ENCODE data around the gene ACCS. TPM values are rescaled to one million over a fixed set of nuclear protein-coding genes. Genes with fewer than 3 reads are reported as not detected.

The ACCS gene
- total and polyA plus RNA-seq, 9 of the 15 experiments (the other 6 are each of a cell fraction or from before 2014, with no cell fraction given) = 4.2 to 25.9 (median 16.3) TPM

DNA sequence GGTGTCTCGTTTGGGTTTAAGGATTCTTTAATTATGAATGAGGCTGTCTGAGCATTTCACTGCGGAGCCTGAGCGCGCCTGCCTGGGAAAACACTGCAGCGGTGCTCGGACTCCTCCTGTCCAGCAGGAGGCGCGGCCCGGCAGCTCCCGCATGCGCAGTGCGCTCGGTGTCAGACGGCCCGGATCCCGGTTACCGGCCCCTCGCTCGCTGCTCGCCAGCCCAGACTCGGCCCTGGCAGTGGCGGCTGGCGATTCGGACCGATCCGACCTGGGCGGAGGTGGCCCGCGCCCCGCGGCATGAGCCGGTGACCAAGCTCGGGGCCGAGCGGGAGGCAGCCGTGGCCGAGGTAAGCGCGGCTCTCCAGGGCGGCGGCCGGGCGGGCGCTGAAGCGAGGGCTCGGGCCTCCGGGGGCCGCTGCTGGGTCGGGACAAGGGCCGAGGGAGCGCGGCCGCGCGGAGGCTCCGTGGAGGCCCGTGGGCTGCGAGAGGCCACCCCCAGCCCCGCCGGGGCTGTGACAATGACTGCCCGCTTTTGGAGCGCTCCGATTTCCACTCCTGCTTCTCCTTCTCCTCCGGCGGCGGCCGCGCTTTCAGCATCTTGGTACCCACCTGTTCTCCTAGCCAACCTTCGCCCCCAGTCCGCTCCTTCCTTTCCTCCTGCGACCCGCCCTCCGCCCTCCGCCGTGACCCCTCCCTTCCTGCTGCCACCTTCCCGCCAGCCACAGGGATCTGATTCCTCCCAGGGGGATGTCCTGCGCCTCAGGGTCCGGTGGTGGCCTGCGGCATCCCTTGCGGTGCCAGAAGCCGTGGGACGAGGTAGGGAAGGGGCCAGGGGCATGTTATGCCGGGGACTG, 29.7 kb downstream of the ACCS start, which contains the start of gene EXT2 (continued):
- TF ChIP-seq ZNF512 (tag; IDR thresholded peaks at IDR 0.05) = no peak
- no peak for TF ChIP-seq NR2C2 (CRISPR knock-in tag; IDR thresholded peaks at IDR 0.05)
- TF ChIP-seq NR2C2 (tag; IDR thresholded peaks at IDR 0.05) = peak; percentile 44
- no peak for TF ChIP-seq CSDE1 (IDR thresholded peaks at IDR 0.05)
- no peak for TF ChIP-seq SRSF3 (IDR thresholded peaks at IDR 0.05; ENCODE audit: insufficient read depth, low read length)
- TF ChIP-seq TRIM28 (IDR thresholded peaks at IDR 0.05) = no peak
- no peak for TF ChIP-seq POLR3A (IDR thresholded peaks at IDR 0.05; ENCODE audit: borderline replicate concordance, extremely low read depth, insufficient read depth, insufficient read length)
- no peak for TF ChIP-seq PYGO2 (tag; IDR thresholded peaks at IDR 0.05)
- peak; percentile 14; the same call in 1 of the 2 replicates for TF ChIP-seq ZBTB7A (IDR thresholded peaks at IDR 0.05; ENCODE audit: borderline replicate concordance, control insufficient read depth, low read depth, low read length)
- TF ChIP-seq ZNF584 (CRISPR knock-in tag; IDR thresholded peaks at IDR 0.05; ENCODE audit: low read depth) = no peak
- TF ChIP-seq MAZ (CRISPR knock-in tag; conservative IDR thresholded peaks at IDR 0.05 in 1 of 2, IDR thresholded peaks at IDR 0.05 in 1 of 2) = peak in 1 of 2 experiments; percentile 74; a peak in 1 of 4 replicates
- TF ChIP-seq TCF3 (CRISPR knock-in tag; IDR thresholded peaks at IDR 0.05) = no peak
- no peak for TF ChIP-seq SAFB2 (IDR thresholded peaks at IDR 0.05; ENCODE audit: borderline replicate concordance, low read depth, low read length, severe bottlenecking)
- TF ChIP-seq CREB3 (tag; conservative IDR thresholded peaks at IDR 0.05; ENCODE audit: low read depth) = no peak
- peak; percentile 15; the same call in 1 of the 2 replicates for TF ChIP-seq REST (IDR thresholded peaks at IDR 0.05; ENCODE audit: borderline replicate concordance)
- TF ChIP-seq REST (CRISPR knock-in tag; IDR thresholded peaks at IDR 0.05; ENCODE audit: low read depth) = no peak
